ENCODE results near the gene LAMA2. TPM values are rescaled to one million over a fixed set of nuclear protein-coding genes. Genes with fewer than 3 reads are reported as not detected.
"Not testable (repeated sequence)": the region's sequence is repeated elsewhere in the genome, so short reads cannot be mapped to it uniquely, and the experiment has no call there.

LAMA2 gene
- total RNA-seq, 4 donors from 2014 or later: 115 to 153 (median 134) TPM

- H3K9me3 ChIP-seq: no peaks in the 10 kb centered on the region
- 75% methylated on average over 2 of the region's 2 CpGs for WGBS
- H3K27ac ChIP-seq (replicated peaks in 1 of 4): no peak overlapping the region
Measured at GRCh38 chr6:129033581-129033980, 150.6 kb downstream of the LAMA2 start.

GRCh38 chr6:129041563-129041962 lies 158.6 kb downstream of the LAMA2 start:
- H3K4me1 ChIP-seq: peaks cover 0 to 8% (median 0%) of the 10 kb centered on the region in 4 donors
- DNase-seq (ENCODE audit: extremely low spot score): no peak
- no peak overlapping the region for H3K27ac ChIP-seq (replicated peaks in 1 of 4)
- no peak for TF ChIP-seq POLR2A (IDR thresholded peaks at IDR 0.05; ENCODE audit: low read depth)
- no peak for TF ChIP-seq POLR2AphosphoS5 (IDR thresholded peaks at IDR 0.05)
- TF ChIP-seq EP300 (IDR thresholded peaks at IDR 0.05): no peak
- TF ChIP-seq CTCF (IDR thresholded peaks at IDR 0.05): no peak
- intact Hi-C loops (cut with DNase I): no loop called here
- H3K4me3 ChIP-seq: no peak overlapping the region
- H3K27me3 ChIP-seq: no peaks in the 10 kb centered on the region
- WGBS: 80% methylated on average over 2 of the region's 2 CpGs
- H3K9me3 ChIP-seq: peaks cover 0 to 5% (median 0%) of the 10 kb centered on the region in 4 donors
- H3K36me3 ChIP-seq: no peaks in the 10 kb centered on the region

More at GRCh38 chr6:129033581-129033980, 150.6 kb downstream of the LAMA2 start:
- Histone ChIP-seq H3K36me3 (no peaks in the 10 kb centered on the region), H3K27me3 (no peaks in the 10 kb centered on the region), H3K4me3 (no peak overlapping the region), H3K4me1 (peaks cover 0 to 8% (median 0%) of the 10 kb centered on the region in 4 donors)
- TF ChIP-seq EP300 (IDR thresholded peaks at IDR 0.05) (no peak), POLR2A (IDR thresholded peaks at IDR 0.05; ENCODE audit: low read depth) (no peak), POLR2AphosphoS5 (IDR thresholded peaks at IDR 0.05) (no peak), CTCF (IDR thresholded peaks at IDR 0.05) (no peak)
- intact Hi-C loops (cut with DNase I): no loop called here
- no peak for DNase-seq (ENCODE audit: extremely low spot score)

- Histone ChIP-seq H3K27ac (replicated peaks in 1 of 4) (no peak overlapping the region), H3K27me3 (no peaks in the 10 kb centered on the region), H3K36me3 (peaks cover 0 to 19% (median 4%) of the 10 kb centered on the region in 4 donors), H3K4me3 (no peak overlapping the region), H3K4me1 (peaks cover 0 to 6% (median 0%) of the 10 kb centered on the region in 4 donors), H3K9me3 (peaks cover 0 to 5% (median 0%) of the 10 kb centered on the region in 4 donors)
- TF ChIP-seq CTCF (IDR thresholded peaks at IDR 0.05): no peak
- TF ChIP-seq POLR2AphosphoS5 (IDR thresholded peaks at IDR 0.05): no peak
- no peak for TF ChIP-seq EP300 (IDR thresholded peaks at IDR 0.05)
- no peak for TF ChIP-seq POLR2A (IDR thresholded peaks at IDR 0.05; ENCODE audit: low read depth)
- no peak for DNase-seq (ENCODE audit: extremely low spot score)
- intact Hi-C loops (cut with DNase I): no loop called here
- WGBS: 94% methylated on average over 2 of the region's 2 CpGs
Measured at GRCh38 chr6:129046526-129046925, 163.6 kb downstream of the LAMA2 start.

- TF ChIP-seq CTCF (IDR thresholded peaks at IDR 0.05): no peak
- H3K27me3 ChIP-seq: no peaks in the 10 kb centered on the region
- DNase-seq (ENCODE audit: extremely low spot score): no peak
- intact Hi-C loops (cut with DNase I): no loop called here
- peaks cover 0 to 5% (median 0%) of the 10 kb centered on the region in 4 donors for H3K9me3 ChIP-seq
- H3K4me1 ChIP-seq: peaks cover 0 to 6% (median 0%) of the 10 kb centered on the region in 4 donors
- H3K36me3 ChIP-seq: peaks cover 0 to 27% (median 4%) of the 10 kb centered on the region in 4 donors
- WGBS: 81% methylated on average over 3 of the region's 3 CpGs
- H3K4me3 ChIP-seq: no peak overlapping the region
- no peak overlapping the region for H3K27ac ChIP-seq (replicated peaks in 1 of 4)
Measured at GRCh38 chr6:129047834-129048233, 164.9 kb downstream of the LAMA2 start.

GRCh38 chr6:129050086-129050485 lies 167.1 kb downstream of the LAMA2 start:
- no peaks in the 10 kb centered on the region for H3K9me3 ChIP-seq
- TF ChIP-seq POLR2AphosphoS5 (IDR thresholded peaks at IDR 0.05): no peak
- TF ChIP-seq POLR2A (IDR thresholded peaks at IDR 0.05; ENCODE audit: low read depth): no peak
- no peak for TF ChIP-seq EP300 (IDR thresholded peaks at IDR 0.05)
- TF ChIP-seq CTCF (IDR thresholded peaks at IDR 0.05): no peak
- no peak overlapping the region for H3K4me3 ChIP-seq
- no peak for DNase-seq (ENCODE audit: extremely low spot score)
- intact Hi-C loops (cut with DNase I): no loop called here
- H3K4me1 ChIP-seq: peaks cover 0 to 6% (median 0%) of the 10 kb centered on the region in 4 donors
- H3K27me3 ChIP-seq: no peaks in the 10 kb centered on the region
- H3K27ac ChIP-seq (replicated peaks in 1 of 4): no peak overlapping the region
- H3K36me3 ChIP-seq: peaks cover 0 to 36% (median 7%) of the 10 kb centered on the region in 4 donors
- WGBS: 95% methylated on average over 4 of the region's 4 CpGs

- H3K36me3 ChIP-seq: peaks cover 0 to 36% (median 7%) of the 10 kb centered on the region in 4 donors
- H3K27me3 ChIP-seq; H3K4me1 ChIP-seq; DNase-seq (ENCODE audit: extremely low spot score); H3K4me3 ChIP-seq; H3K27ac ChIP-seq (replicated peaks in 1 of 4); H3K9me3 ChIP-seq; intact Hi-C loops (cut with DNase I): not testable (repeated sequence)
- WGBS: 94% methylated on average over 13 of the region's 13 CpGs
Measured at GRCh38 chr6:129053143-129053542, 170.2 kb downstream of the LAMA2 start.
